NCI-H2107 treated with DMSO at 0.1 percent for 48 hours (cell line): Measurements from ENCODE around the gene MAPK14.

Experiments
- DNase-seq: peaks from one replicate; lab custom pipeline; 2025; ENCODE audit not compliant: unreplicated experiment; lab: John Stamatoyannopoulos, UW

The MAPK14 gene

DNA sequence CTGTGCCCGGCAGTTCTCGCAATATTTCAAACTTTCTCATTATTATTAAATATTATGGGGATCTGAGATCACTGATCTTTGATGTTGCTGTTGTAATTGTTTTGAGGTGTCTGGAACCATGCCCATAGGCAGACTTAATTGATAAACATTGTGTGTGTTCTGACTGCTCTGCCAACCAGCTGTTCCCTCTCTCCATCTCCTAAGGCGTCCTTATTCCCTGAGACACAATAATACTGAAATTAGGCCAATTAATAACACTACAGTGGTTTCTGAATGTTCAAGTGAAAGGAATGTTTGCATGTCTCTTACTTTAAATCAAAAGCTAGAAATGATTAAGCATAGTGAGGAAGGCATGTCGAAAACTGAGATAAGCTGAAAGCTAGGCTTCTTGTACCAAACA lies 7.6 kb downstream of the MAPK14 start:
- DNase-seq: no peak

DNA sequence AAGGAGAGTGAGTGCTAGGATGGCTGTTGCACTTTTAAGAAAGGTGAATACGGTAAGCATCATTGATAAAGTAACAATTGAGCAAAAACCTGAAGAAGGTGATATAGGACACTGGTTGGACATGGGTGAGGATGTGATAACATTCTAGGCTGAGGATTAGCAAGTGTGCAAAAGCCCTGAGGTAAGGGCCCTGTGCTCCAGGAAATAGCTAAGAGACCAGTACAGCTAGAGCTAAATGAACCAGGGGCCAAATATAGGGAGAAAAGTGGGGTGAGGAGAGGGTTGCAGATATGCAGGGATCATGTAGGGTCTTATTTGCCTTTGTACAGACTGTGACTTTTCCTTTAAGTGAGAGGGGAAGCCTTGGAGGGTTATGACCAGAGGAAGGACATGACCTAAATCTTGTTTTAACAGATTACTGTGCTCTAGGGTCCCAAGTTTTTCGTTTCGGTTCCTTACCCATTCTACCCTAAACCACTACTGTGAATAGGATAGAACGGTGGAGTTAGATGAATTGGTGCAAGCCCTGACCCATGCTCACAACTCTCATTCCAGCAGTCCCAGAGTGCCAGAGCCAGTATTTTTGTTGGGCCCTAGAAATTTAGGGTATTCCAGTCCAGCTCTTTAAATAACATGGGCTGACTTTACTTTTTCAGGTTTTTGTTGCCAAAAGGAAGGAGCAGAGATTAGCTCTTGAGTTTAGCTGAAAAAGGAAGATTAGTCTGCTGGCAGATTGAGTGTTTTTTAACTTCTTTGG lies 10.7 kb downstream of the MAPK14 start:
- no peak for DNase-seq

DNA sequence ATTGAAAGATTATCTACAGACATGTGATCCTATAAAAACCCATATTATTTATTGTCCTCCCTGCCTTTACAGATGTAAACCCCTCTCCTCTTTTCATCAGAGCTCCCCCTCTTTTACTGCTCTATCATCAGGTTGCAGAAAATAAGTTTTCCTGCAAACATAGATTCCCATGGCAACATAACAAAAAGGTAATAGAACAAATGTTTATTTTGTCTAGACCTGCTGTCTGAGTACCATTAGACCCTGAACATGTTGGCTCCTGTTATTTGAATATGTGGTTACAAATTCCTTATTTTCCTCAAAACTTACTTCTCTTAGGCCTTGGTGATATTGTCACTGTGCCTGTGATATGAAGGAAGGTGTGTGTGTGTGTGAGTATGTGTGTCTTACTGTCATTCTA lies 11.5 kb downstream of the MAPK14 start:
- no peak for DNase-seq

DNA sequence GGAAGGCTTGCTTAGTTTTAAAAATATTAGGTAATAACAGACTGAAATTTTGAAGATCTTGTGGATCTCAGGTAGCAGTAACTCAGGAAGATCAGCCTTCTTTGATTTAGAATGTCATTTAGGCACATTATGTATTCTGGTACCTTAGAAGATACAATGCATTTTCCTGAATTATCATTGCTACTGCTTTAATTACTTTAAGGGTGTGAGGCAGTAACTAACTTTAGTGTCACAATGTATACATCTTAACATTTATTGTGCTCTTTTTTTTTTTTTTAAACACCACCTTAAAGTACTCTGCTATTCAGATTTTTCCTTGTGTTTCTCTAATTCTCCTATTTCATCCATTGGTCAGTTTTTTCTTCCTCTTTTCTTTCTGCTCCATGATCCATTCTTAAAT lies 13.3 kb downstream of the MAPK14 start:
- no peak for DNase-seq

DNA sequence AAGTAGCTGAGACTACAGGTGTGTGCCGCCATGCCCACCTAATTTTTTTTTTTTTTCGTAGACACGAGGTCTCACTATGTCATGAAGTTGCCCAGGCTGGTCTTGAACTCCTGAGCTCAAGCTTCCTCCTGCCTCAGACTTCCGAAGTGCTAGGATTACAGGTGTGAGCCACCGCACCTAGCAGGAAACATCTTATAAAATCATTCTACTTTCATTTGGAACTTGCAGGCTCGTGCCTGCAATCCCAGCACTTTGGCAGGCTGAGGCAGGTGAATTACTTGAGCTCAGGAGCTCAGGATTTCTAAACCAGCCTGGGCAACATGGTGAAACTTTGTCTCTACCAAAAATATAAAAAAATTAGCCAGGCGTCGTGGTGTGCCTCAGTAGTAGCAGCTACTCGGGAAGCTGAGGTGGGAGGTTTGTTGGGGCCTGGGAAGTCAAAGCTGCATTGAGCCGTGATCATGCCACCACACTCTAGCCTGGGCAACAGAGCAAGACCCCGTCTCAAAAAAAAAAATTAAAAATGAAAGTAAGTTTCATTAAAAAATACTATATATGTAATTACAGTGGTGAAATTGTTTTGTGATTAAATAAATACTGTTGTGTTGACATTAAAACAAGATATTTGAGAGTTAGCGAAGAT lies 15.1 kb downstream of the MAPK14 start:
- DNase-seq: no peak

DNA sequence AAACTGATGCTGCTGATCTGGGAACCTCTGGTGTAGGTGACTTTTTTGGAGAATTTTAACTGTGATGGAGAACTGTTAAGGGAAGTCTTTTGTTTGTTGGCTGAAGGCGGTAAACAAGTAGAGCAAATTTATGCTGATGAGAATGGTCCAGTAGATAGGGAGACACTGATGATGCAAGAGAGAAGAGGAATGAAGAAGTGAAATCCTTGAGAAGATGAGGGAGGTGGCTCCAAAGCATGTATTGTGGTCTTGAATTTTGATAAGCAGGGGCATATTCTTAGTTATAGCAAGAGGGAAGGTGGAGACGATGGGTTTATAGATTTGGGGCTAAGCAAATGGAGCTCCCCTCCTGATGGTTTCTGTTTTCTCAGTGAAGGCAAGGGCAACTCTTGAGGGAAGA lies 22.0 kb downstream of the MAPK14 start:
- DNase-seq: no peak

DNA sequence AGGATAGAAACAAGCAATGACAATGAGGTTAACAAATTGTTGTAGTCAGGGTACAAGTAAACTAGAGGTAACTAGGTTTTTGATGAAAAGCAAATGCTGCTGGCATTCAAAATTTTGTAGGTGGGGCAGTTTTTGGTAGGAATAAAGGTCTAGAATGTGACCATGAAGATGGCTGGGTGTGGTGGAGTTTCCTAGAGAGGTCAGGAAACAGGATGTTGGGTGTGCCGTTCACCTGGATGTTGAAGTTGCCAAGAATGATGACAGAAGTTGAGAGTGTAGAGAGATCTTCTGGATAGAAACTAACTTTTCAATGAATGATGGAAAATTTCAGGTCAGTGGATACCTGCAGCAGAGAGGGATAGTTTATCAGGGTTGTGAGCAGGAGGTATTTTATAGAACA lies 22.7 kb downstream of the MAPK14 start:
- no peak for DNase-seq

DNA sequence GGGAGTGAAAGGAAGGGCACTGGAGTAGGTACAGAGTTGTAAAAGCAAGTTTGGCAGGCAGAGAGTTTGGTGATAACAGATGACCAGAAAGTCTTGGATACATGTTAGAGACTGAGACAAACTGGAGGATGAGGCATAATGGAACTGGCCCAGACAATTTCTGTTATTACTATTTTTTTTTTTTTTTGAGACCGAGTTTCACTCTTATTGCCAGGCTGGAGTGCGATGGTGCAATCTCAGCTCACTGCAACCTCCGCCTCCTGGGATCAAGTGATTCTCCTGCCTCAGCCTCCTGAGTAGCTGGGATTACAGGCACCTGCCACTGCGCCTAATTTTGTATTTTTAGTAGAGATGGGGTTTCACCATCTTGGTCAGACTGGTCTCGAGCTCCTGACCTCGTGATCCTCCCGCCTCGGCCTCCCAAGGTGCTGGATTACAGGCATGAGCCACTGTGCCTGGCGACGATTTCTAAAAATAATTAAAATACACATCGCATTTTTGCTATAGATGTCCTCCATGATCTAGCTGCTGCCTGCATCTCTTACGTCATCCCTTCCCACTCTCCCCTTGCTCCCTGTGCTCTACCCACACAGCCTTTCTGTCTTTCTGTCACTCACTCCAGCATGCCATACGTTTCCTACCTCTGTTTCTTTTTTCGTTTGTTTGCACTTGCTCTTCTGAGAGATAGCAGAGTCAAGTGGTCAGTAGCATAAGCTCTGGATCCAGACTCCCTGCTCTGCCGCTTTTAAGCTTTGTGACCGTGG lies 23.5 kb downstream of the MAPK14 start:
- no peak for DNase-seq

DNA sequence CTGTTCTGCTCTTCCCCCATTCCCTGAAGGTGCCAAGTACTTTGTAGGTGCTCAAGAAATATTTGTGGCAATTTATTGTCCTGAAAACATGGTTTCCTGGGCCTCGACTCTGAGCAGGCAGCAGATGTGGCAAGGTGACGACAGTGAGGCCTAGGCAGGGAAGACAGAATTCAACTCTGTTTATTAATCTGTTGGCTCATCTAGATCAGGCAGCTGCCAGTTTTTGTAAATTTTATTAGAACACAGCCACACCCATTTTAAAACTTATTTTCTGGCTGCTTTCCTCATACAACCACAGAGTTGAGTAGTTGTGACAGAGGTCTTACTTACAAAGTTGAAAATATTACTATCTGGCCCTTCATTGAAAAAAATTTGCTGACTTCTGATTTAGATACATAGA lies 24.5 kb downstream of the MAPK14 start:
- no peak for DNase-seq

DNA sequence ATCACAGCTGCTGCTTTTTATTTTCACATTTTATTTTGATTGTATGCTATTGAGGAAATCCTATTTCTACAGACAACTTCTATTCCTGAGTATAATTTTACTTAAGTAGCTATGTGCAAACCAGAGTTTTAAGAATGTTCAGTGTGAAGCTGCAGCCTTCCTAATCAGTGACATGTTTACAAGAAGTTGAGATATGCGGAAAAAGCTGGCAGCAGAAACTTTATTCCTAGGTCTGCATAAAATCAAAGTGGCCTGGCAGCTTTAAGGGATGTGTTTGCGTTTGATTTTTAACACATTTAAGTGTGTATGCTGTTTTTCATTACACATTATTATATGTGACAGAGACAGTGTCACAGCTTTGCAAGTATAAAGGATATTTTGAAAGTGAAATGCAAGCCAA lies 26.3 kb downstream of the MAPK14 start:
- DNase-seq: no peak

DNA sequence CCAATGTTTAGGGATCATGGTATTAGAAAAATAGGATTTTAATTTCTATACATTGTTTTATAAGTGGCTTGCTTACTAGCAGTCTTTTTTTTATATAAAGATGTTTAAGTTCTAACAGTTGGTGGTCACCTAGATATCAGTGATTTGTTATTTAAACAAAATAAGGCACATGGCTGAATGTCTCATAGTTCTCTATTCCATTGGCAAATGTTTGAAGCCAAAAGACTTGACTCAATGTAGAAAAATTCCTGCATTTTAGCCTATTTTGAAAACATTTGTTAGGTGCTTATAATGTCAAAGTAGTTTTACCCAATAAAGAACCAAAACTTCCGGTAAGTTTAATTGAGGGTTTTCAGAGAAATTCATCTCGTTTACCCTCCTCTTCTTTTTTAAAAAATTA lies 26.8 kb downstream of the MAPK14 start:
- no peak for DNase-seq

DNA sequence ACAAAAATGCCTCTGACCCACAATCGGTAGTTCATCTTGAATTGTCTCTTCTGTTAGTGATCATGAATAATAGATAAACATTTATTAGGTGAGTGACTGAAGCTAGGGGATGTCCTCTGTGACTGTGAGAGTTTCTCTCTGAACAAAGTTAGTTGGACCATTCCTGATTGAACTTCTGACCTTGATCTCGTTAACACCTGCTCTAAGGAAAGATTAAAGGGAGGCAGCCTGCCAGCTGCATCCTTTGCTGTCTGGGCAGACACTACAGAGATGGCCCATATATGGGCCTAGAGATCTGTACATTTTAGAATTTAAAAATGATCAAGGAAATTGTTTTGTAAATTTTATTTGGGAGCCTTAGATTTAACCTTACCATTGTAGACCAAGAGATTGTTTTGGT lies 27.3 kb downstream of the MAPK14 start:
- DNase-seq: no peak

DNA sequence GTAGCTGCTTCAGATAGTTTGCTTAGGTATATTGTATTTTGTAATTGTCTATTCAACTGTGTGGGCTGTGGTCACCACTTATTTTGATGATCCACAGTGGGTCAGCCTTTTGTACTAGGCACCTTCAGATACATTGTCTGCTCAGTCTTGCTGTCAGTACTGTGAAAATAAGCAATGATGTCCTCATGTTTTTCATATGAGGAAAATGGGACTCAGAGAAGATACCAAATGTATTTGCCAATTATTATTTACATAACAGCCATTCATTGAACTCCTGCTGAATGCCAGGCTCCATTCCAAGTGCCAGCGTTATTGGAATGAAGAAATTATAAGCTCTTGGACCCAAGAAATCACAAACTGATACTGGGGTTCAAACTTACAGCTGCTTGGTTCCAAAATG lies 28.6 kb downstream of the MAPK14 start:
- no peak for DNase-seq

DNA sequence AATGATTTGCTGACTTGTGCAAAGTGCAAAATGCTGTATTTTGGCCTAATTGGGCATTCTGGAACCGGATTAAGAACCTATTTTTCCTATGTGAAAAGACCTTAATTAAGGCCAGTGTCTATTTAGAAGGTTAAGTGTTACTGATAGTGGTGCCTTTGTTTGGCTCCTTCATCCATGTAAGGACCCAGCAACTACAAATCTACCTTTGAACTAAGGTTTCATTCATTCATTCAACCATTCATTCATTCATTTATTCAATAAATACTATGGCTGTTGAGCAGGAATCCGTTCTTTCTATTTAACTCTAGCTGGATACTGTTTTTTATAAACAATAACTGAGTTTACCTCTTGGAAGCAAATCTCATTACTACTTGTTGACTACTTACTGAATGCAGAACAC lies 33.6 kb downstream of the MAPK14 start:
- no peak for DNase-seq

DNA sequence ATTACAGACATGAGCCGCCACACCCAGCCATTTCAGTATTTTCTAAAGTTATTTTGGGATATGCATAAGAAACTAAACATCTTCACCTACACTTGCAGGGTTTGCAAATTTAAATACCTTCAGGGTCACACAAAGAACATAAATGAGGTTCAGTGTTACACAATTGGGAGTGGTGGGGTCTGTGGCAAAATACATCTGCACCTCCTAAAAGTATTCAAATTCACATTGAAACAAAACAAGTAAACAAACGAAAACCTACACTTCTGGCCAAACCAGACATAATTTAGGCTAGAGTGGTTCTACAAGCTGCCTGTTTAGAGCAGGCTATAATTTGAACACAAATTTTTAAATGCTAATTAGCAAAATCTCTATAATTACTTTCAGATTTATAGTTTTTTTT lies 34.6 kb downstream of the MAPK14 start:
- no peak for DNase-seq

DNA sequence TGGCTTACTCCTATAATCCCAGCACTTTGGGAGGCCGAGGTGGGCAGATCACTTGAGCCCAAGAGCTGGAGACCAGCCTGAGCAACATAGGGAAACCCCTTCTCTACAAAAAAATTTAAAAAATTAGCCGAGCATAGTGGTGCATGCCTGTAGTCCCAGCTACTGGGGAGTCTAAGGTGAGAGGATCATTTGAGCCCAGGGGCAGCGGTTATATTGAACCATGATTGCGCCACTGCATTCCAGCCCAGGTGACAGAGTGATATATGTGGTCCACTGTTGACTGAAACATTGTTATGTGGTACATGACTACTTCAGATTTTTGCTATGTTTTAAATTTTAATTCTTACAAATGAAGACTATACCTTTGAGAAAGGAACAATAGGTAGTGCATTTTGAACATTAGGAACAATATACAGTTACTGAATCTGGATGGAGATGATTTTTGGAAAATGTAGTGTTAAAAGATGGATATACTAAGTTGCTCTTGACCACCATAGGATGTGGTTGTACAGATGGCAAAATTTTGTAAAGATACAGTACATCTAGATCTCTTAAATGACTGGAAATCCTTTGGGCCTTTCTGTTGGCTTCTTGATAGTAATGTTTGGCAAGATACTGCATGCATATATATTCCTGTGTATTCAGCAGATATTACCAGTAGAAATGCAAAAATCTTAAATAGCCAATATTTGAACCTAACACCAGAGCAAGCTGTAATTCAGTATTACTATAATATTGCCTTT lies 35.9 kb downstream of the MAPK14 start:
- no peak for DNase-seq

DNA sequence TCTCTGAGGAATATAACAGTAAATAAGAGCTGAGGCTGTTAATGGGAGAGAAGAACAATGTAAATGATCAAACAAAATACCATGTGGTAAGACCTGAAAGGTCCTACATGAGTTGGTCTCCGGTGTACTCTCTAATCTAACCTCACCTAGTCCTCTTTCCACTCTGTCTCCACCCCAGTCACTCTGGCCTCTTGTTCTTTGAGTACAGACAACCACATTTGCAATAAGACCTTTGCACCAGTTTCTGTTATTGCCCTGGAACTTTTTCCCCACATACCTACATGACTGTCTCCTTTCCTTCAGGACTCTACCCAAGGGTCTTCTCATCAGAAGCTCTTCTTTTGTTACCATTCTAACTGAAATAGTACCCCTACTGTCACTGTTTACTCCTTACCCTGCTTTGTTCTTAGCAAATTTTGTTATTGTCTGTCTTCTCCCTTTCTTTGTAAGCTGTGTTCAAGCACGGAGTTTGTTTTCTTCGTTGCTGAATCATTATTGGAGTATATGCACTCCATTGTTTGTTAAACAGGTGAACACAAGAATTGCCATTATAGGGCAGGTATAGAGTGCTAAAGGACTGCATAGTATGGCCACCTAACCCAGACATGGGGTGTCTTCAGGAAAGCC lies 37.3 kb downstream of the MAPK14 start:
- no peak for DNase-seq

DNA sequence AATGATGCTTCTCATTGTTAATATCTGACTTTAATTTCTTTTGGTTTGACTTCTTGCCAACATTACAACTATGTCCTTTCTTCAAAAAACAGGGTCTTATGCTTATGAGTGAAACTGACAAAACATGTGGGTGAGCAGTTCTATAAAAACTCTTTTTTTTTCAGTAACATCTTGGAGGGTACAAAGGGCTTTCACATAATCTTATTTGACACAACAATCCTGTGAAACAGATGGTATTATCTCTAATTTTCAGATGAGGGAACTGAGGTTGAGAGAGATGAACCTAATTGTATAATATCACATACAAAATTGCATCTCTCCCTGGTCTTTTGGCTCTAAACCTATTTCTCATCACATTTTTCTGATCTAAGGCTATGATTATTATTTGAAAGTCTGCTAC lies 38.3 kb downstream of the MAPK14 start:
- DNase-seq: no peak

DNA sequence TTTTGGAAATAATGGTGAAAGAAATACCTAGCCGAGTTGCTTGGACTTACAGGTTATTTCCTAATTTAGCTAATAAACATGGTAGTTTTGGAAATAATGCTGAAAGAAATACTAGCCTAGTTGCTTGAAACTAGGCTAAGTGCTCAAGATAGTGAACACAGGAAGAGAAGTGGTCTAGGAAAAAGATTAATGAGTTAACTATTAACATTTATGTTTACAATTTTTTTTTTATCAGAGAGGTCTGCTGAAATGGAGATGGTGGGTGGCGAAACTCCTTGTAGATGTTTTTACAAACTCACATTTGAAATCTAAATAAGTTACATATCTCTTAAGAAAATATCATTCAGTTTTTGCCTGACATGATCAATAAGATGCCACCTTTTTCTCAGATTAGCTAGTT lies 39.2 kb downstream of the MAPK14 start:
- DNase-seq: no peak

DNA sequence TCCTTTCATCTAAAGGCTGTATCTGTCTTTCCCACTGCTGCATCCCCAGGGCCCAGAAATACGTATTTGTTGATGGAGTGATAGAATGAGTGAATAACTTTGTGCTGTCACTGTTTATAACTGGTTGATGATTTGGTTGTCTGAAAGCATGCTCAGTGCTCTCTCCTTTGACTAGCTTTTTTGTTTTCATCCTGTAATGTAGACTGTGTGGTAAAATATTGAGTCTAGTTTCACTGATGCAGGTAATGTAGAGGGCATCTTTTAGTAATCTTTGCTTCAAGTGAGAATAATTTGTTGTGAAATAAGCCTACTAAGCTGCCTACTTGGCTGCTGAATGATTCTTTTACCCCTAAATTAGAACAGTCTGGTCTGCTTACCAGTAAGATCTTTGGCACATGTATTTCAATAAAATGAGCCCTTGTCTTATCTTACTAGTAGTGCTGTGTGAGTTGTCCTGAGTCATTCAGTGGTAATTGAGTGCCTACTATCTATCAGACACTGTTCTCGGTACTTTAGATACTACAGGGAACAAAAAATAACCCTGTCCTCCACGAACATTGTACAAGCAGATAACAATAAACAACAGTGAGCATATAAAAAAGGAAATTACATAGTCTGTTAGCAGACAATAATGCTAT lies 39.9 kb downstream of the MAPK14 start:
- no peak for DNase-seq

DNA sequence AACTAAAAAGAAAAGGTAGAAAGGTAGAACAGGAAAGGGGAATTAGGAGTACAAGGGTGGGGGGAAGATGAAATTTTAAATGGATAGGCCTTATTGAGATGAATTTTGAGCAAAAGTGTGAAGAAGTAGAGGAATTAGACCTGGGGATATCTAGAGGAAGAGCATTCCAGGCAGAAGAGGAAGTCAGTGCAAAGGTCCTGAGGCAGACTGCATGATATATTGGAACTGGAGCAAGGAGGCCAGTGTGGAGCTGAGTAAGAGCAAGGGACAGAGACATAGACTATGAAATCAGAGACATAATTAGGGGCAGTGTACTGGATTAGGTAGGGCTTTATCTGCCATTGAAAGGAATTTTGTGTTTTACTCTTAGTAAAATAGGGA lies 40.4 kb downstream of the MAPK14 start:
- no peak for DNase-seq
